SH-SY5Y (cell line): ENCODE data around the gene TAX1BP3.

ENCODE experiments used
- GATA2 ChIP-seq: IDR thresholded peaks from 2 replicates; pipeline ENCODE4 v1.6.1; 2011; ENCODE audit warnings: mild to moderate bottlenecking, low read depth, low read length
- GATA3 ChIP-seq: IDR thresholded peaks from 2 replicates; pipeline ENCODE4 v1.6.1; 2011; ENCODE audit warnings: low read depth, mild to moderate bottlenecking, low read length, moderate library complexity

- no peak for TF ChIP-seq GATA2
- no peak for TF ChIP-seq GATA3
Observed at GRCh38 chr17:3663102-3664011, 5.0 kb downstream of the TAX1BP3 start.
